HepG2 (cell line): ENCODE results near the gene PPOX. TPM values are rescaled to one million over a fixed set of nuclear protein-coding genes. Genes with fewer than 3 reads are reported as not detected.

ENCODE experiments used
- AFF4 ChIP-seq: sonication (generic); formaldehyde crosslinking; IDR thresholded peaks from 2 replicates; pipeline ENCODE4 v1.4.0; 2020; ENCODE audit warnings: missing genetic modification reagents
- CBX2 ChIP-seq, 2 experiments: fragments of 200-600 bp in 1 of 2; sonication (generic); formaldehyde crosslinking in 1 of 2; IDR thresholded peaks; 2 replicates each; pipeline versions ENCODE4 v1.7.0 to v1.8.1; 2018 to 2022; ENCODE audit warnings: low read depth in 2 of 2, low read length in 1 of 2, mild to moderate bottlenecking in 1 of 2, missing genetic modification reagents in 1 of 2
- CREB1 ChIP-seq, 2 experiments: fragments of 450-650 bp in 1 of 2; IDR thresholded peaks; 2 replicates each; pipeline ENCODE4 v1.6.1; 2016 to 2017; ENCODE audit warnings: control low read depth in 1 of 2, mild to moderate bottlenecking in 1 of 2, missing compliant biosample characterization in 1 of 2, missing genetic modification characterization in 1 of 2
- CSRNP2 ChIP-seq: sonication (generic); formaldehyde crosslinking; conservative IDR thresholded peaks from 2 replicates; pipeline ENCODE4 v1.8.0; 2022; ENCODE audit warnings: low read depth, missing genetic modification reagents
- HOXA3 ChIP-seq: sonication (generic); formaldehyde crosslinking; IDR thresholded peaks from 2 replicates; pipeline ENCODE4 v1.5.0; 2020; ENCODE audit warnings: missing genetic modification reagents
- IKZF4 ChIP-seq: sonication (generic); formaldehyde crosslinking; IDR thresholded peaks from 2 replicates; pipeline ENCODE4 v1.5.1; 2020; ENCODE audit warnings: borderline replicate concordance, mild to moderate bottlenecking, low read depth, missing genetic modification reagents; ENCODE audit errors: not compliant biosample characterization
- MIXL1 ChIP-seq: IDR thresholded peaks from 2 replicates; pipeline ENCODE4 v1.6.1; 2016
- NKX3-1 ChIP-seq: sonication (generic); formaldehyde crosslinking; IDR thresholded peaks from 2 replicates; pipeline ENCODE4 v1.5.0; 2020; ENCODE audit warnings: missing genetic modification reagents
- RBFOX2 ChIP-seq: fragments of 200-400 bp; formaldehyde crosslinking; IDR thresholded peaks from 2 replicates; pipeline ENCODE4 v1.6.1; 2017; ENCODE audit warnings: low read depth, mild to moderate bottlenecking, low read length
- REST ChIP-seq, 2 experiments: IDR thresholded peaks; 2 replicates each; pipeline ENCODE4 v1.6.1; 2011 to 2012; ENCODE audit warnings: low read length in 2 of 2, borderline replicate concordance in 1 of 2, low read depth in 1 of 2, mild to moderate bottlenecking in 1 of 2, moderate library complexity in 1 of 2
- SCMH1 ChIP-seq: sonication (generic); formaldehyde crosslinking; IDR thresholded peaks from 2 replicates; pipeline ENCODE4 v1.9.0; 2021; ENCODE audit warnings: missing genetic modification reagents, mild to moderate bottlenecking, borderline replicate concordance
- THAP11 ChIP-seq: IDR thresholded peaks from 2 replicates; pipeline ENCODE4 v1.6.1; 2016; ENCODE audit warnings: missing biosample characterization, missing genetic modification reagents
- ZNF777 ChIP-seq: sonication (generic); formaldehyde crosslinking; IDR thresholded peaks from 2 replicates; pipeline ENCODE4 v1.4.0; 2020; ENCODE audit warnings: missing genetic modification reagents
- polyA plus RNA-seq, 8 experiments: library from polyadenylated mRNA; depleted of rRNA in 3 of 8; stranded (reverse) in 7 of 8; unstranded in 1 of 8; fragments of >200 nt; fragmentation: Illumina TruSeq in 4 of 8; extraction: Trizol in 4 of 8; gene quantifications; 2 replicates each; pipeline versions ENCODE4 v1.2.1 to v1.2.3, GENCODE V29; 2011 to 2016; ENCODE audit warnings: low read depth in 4 of 8, missing spikeins in 1 of 8, mixed read lengths in 1 of 8; ENCODE audit not compliant: insufficient read depth in 1 of 8
- total RNA-seq, 5 experiments: library from RNA; depleted of rRNA; stranded (reverse); fragments of >200 nt; fragmentation: Illumina TruSeq; extraction: Trizol; gene quantifications; 2 replicates each; pipeline ENCODE4 v1.2.3, GENCODE V29; 2016; ENCODE audit warnings: low read depth in 1 of 5

Gene PPOX
- total and polyA plus RNA-seq, 2 of the 13 experiments (the other 11 are each of a cell fraction or from before 2014, with no cell fraction given): 15.5 to 27.7 TPM

GRCh38 chr1:161218301-161219077, 52.3 kb downstream of the PPOX start (continued):
- TF ChIP-seq THAP11 (CRISPR knock-in tag): peak; percentile 12; the same call in 1 of the 2 replicates
- peak in 1 of 2 experiments; percentile 78; a peak in 2 of 4 replicates for TF ChIP-seq REST (IDR thresholded peaks at IDR 0.05; ENCODE audit: borderline replicate concordance in 1 of 2, low read depth in 1 of 2, low read length in 2 of 2)
- peak; percentile 75 for TF ChIP-seq MIXL1 (CRISPR knock-in tag)
- TF ChIP-seq AFF4 (CRISPR knock-in tag): peak; percentile 5; the same call in 1 of the 2 replicates
- TF ChIP-seq CSRNP2 (CRISPR knock-in tag): no peak
- TF ChIP-seq CREB1 (IDR thresholded peaks at IDR 0.05): no peak
- TF ChIP-seq CREB1 (CRISPR knock-in tag; IDR thresholded peaks at IDR 0.05): peak; percentile 73
- TF ChIP-seq NKX3-1 (CRISPR knock-in tag): 0 out of 2 replicates have a peak, but pooled peaks have one; percentile 12
- TF ChIP-seq CBX2 (IDR thresholded peaks at IDR 0.05; ENCODE audit: low read depth, low read length): no peak
- TF ChIP-seq CBX2 (CRISPR knock-in tag; IDR thresholded peaks at IDR 0.05; ENCODE audit: low read depth): no peak
- TF ChIP-seq SCMH1: no peak
- no peak for TF ChIP-seq IKZF4
- no peak for TF ChIP-seq ZNF777 (CRISPR knock-in tag)
- peak; percentile 67; the same call in 1 of the 2 replicates for TF ChIP-seq HOXA3 (CRISPR knock-in tag)
- TF ChIP-seq RBFOX2: peak; percentile 79
